Kidney epithelial cell (primary cell): ENCODE data around the gene HOTAIR. TPM values are rescaled to one million over a fixed set of nuclear protein-coding genes. Genes with fewer than 3 reads are reported as not detected.
A peak's percentile ranks its signal among the peaks of the same experiment; 100 is the strongest.

Source experiments
- DNase-seq: peaks from one replicate; pipeline ENCODE4 v3.0.0-alpha.2; 2010; ENCODE audit warnings: low read depth
- H3K27me3 ChIP-seq: 2 replicates; pipeline ENCODE4 v1.6.0; 2011; ENCODE audit warnings: low read length; ENCODE audit not compliant: control insufficient read depth, insufficient read depth
- H3K36me3 ChIP-seq: 2 replicates; pipeline ENCODE4 v1.5.1; 2011; ENCODE audit warnings: low read length; ENCODE audit not compliant: control insufficient read depth, insufficient read depth
- H3K4me3 ChIP-seq: 2 replicates; pipeline ENCODE4 v1.5.1; 2011; ENCODE audit warnings: low read depth, mild to moderate bottlenecking, control low read depth, low read length
- CTCF ChIP-seq: IDR thresholded peaks from 2 replicates; pipeline ENCODE4 v1.5.1; 2011; ENCODE audit warnings: mild to moderate bottlenecking, moderate library complexity, low read length, control low read depth, inconsistent platforms; ENCODE audit not compliant: insufficient read depth, poor library complexity, severe bottlenecking
- total RNA-seq: library from RNA; depleted of rRNA; stranded (reverse); fragments of >200 nt; gene quantifications from 2 replicates; pipeline ENCODE4 v1.2.3, GENCODE V29; 2015

The HOTAIR gene
- total RNA-seq, 1 donor from 2014 or later = 0.46 TPM

DNA sequence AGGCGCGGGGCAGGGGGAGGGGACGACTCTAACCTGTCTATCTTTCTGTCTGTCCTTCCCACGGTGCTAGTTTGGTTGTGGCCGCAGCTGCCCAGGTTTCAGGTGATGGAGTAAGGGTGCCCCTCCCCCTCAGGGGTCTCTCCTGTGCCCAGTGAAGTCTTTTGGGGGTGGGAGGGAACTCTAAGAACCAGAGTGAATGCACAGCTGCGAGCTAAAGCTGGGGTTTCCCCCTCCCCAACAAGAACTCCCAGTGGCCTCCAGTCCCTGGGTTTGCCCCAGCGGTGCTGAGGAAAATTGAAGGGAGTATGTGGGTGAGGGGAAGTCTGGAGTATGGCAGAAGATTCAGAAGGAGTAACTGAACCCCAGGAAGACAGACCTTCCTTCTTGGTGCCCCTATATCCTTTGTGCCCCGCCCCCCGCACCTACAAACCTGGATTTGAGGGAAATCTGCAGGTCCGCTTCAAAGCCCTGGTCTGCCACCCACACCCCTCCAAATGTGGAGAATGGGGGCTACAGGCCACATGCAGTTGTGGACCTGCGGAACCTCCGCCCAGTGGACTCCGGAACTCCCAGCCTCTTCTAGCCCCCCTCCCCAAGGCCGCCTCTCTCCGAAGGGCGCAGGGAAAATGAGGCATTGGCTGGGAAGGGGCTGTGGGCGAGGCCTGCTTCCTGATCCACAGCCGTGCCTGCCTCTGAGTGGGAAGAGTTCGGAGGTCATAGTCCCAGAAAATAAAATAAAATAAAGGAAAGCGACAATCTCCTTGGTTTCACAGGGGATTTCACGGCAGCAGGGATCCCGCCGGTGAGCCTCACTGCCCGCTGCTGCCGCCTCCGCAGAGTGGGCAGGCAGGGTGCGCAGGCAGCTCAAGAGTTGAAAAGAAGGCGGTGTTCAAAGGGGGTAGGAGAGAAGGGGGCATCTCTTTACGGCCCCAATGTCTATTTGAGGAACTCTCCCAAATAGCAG lies 21.8 kb upstream of the HOTAIR start:
- H3K27me3 ChIP-seq = peaks cover 48% of the 10 kb centered on the region
- TF ChIP-seq CTCF = no peak
- H3K4me3 ChIP-seq = peak overlapping the region; percentile 52
- no peak for DNase-seq
- no peaks in the 10 kb centered on the region for H3K36me3 ChIP-seq

- Histone ChIP-seq H3K4me3 (peak overlapping the region; percentile 52), H3K36me3 (no peaks in the 10 kb centered on the region), H3K27me3 (peaks cover 56% of the 10 kb centered on the region)
- no peak for TF ChIP-seq CTCF
- DNase-seq = no peak
Measured at GRCh38 chr12:53995378-53996239, 20.9 kb upstream of the HOTAIR start.

DNA sequence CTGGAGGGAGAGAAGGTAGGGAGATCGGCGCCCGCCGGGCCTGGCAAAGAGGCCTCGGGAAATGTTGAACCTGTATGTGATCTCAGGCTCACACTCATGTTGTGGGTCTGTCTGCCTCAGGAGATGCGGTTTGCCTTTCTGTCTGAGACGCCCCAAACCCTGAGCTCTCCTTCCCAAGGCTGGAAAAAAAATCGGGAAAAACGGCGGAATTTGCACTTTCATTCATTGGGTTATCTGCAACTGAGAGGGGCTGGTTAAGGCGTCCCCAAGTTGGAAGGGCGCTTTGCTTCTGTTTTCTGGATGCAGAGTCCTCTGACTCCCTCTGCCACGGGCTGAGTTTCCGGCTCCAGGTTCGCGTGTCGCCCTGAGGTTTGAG lies 20.2 kb upstream of the HOTAIR start:
- H3K4me3 ChIP-seq = peak overlapping the region; percentile 52
- H3K27me3 ChIP-seq = peaks cover 55% of the 10 kb centered on the region
- no peak for DNase-seq
- no peaks in the 10 kb centered on the region for H3K36me3 ChIP-seq
- TF ChIP-seq CTCF = no peak

DNA sequence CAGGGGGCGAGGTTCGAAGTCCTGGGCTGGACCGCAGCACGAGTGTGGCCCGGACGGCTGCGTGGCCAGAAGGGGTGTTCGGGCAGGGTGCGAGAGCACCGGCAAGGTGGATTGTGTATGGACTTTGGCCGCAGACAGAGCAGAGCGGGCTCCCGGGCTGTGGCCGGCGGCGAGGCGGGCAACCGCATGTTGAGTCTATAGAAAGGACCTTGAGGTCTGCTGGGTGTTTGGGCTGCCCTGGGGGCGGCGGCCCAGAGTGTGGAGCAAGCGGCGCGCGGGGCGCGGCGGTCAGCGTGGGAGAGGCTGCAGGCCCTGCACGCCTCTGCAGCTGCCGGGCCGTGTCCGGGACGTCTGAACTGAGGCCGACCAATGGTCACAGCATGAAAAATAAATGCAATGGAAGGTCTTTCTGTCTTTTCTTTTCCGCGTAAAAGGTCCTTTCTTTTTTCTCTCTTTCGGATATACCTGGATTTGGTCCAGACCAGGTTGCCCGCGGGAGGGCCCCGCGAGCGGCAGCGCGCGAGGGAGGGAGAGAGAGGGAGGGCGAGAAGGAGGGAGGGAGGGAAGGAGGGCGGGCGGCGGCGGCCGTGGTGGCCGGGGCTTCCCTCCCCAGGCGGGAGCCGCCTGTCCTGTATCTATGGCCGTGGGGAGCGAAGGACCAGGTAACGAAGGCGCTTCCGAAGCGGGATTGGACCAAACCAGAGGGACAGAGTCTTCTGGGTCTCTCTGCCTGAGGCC lies 19.7 kb upstream of the HOTAIR start:
- no peak for TF ChIP-seq CTCF
- peaks cover 52% of the 10 kb centered on the region for H3K27me3 ChIP-seq
- H3K36me3 ChIP-seq = no peaks in the 10 kb centered on the region
- no peak for DNase-seq
- peak overlapping the region; percentile 52 for H3K4me3 ChIP-seq

GRCh38 chr12:53994009-53994263 lies 19.2 kb upstream of the HOTAIR start:
- TF ChIP-seq CTCF = no peak
- H3K36me3 ChIP-seq = no peaks in the 10 kb centered on the region
- H3K27me3 ChIP-seq = peaks cover 55% of the 10 kb centered on the region
- no peak for DNase-seq
- peak overlapping the region; percentile 52 for H3K4me3 ChIP-seq
